ENCODE results near the gene GZMB. TPM values are rescaled to one million over a fixed set of nuclear protein-coding genes. Genes with fewer than 3 reads are reported as not detected.

Gene GZMB
- polyA plus RNA-seq, 1 experiment = not detected

Other genes starting within 250 kb of the GZMB start
- 10.4 and 10.5 TPM in 2 replicates for gene NYNRIN, start 235.2 kb downstream of the GZMB start, polyA plus RNA-seq (2011; rRNA removed)
- gene CBLN3, start 204.5 kb downstream of the GZMB start, polyA plus RNA-seq (2011; rRNA removed) = 1.8 and 2.3 TPM in 2 replicates
- 16.8 and 17.6 TPM in 2 replicates for gene KHNYN, start 204.2 kb downstream of the GZMB start, polyA plus RNA-seq (2011; rRNA removed)
- gene SDR39U1, start 191.4 kb downstream of the GZMB start, polyA plus RNA-seq (2011; rRNA removed) = 22.9 and 24.9 TPM in 2 replicates
- not detected in 2 replicates for gene CMA1, start 125.9 kb downstream of the GZMB start, polyA plus RNA-seq (2011; rRNA removed)
- gene CTSG, start 57.9 kb downstream of the GZMB start, polyA plus RNA-seq (2011; rRNA removed) = not detected in 2 replicates
- gene GZMH, start 24.5 kb downstream of the GZMB start, polyA plus RNA-seq (2011; rRNA removed) = not detected in 2 replicates

Measured in AG04450 (cell line).